Measurements from ENCODE around the gene CDK16.

Gene CDK16

DNA sequence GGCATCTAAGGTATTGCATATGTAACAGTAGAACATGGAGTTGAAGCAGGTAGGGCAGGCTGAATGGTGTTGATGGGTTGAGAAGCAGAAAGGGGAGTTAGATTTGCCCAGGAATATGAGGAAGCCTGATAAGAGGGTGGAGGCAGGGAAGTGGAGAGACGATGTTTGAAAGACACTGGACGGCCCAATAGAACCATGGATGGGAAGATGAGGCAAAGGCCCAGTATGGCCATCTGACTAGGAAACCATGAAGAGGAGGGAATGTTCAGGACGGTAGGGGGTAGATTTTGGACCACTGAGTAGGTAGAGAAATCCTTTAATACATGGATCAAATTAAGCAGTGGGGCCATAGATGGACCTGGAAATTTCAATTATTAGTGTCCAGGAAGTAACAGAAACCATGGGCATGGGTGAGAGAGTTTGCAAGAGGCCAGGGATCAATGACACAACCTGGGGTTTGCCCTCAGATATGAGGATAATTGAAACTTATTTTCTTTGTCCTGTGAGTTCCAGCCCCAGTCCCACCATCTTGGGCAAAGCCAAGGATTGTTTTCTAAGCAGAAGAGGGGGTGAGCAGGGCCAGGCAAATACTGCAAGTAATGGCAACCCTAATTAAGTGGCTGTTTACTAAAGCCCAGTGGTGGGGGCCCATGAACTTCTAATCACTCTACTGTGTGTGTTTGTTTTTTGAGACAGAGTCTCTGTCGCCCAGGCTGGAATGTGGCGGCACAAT lies 11.8 kb downstream of the CDK16 start:
- H3K4me3 ChIP-seq (ENCODE audit: low read length), result no peak overlapping the region
- no peaks in the 10 kb centered on the region for H3K27me3 ChIP-seq (ENCODE audit: insufficient read depth, low read length)
- peaks cover 12% of the 10 kb centered on the region for H3K4me1 ChIP-seq (ENCODE audit: insufficient read depth, low read length)
- no peaks in the 10 kb centered on the region for H3K9me3 ChIP-seq (ENCODE audit: low read length)
- H2AFZ ChIP-seq (ENCODE audit: low read depth, low read length), result no peak overlapping the region
- H3K36me3 ChIP-seq (ENCODE audit: insufficient read depth, low read length), result peaks cover 32% of the 10 kb centered on the region

DNA sequence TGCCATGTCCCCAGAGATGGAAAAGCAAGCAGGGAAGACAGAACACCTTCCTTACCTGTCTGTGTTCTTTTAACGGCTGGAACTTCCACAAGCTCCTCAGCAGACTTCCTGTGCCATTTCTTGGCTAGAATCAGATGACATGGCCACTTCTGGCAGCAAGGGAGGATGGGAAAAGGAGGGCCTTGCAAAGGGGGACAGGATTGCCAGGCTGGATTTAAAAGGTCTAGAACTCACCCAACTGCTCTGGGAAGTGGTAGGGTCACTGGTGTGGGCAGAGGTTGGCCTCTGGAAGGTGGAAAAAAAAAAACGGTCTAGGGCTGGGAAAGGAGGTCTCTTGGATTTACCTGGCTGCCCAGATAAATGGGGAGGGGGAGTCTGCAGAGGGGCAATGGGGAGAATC lies 12.7 kb downstream of the CDK16 start:
- no peak overlapping the region for H2AFZ ChIP-seq (ENCODE audit: low read depth, low read length)
- H3K36me3 ChIP-seq (ENCODE audit: insufficient read depth, low read length), result peaks cover 23% of the 10 kb centered on the region
- H3K27me3 ChIP-seq (ENCODE audit: insufficient read depth, low read length), result no peaks in the 10 kb centered on the region
- H3K4me3 ChIP-seq (ENCODE audit: low read length), result no peak overlapping the region
- H3K4me1 ChIP-seq (ENCODE audit: insufficient read depth, low read length), result peaks cover 18% of the 10 kb centered on the region
- H3K9me3 ChIP-seq (ENCODE audit: low read length), result no peaks in the 10 kb centered on the region

DNA sequence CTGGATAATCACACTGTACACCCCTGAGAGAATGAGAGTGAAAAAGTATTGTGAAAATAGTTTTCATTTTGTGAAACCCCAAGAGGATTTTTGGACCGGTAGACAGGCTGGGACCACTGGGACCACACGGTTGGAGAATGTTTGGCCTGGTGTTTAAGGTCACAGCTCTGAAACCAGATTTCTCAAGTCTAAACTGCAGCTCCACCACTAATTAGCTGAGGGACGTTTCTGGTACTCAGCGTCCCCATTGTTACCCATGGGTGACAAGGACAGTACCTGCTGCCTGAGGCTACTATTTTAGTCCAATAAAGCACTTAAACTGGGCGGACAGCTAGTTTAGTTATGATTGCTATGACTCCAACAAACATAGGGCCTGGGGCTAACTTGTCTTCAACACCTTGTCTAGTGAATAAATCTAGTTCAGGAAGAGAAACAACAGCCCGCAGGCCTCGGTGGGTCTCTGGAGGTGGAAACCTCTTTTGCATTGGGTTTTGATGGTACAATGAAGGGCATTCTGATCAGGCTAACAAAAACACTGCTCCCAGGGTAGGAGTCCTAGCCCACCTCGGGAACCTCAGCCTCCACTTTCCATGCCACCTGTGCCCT lies 13.8 kb downstream of the CDK16 start:
- H2AFZ ChIP-seq (ENCODE audit: low read depth, low read length), result peak overlapping the region; percentile 84
- H3K36me3 ChIP-seq (ENCODE audit: insufficient read depth, low read length), result peaks cover 13% of the 10 kb centered on the region
- no peaks in the 10 kb centered on the region for H3K27me3 ChIP-seq (ENCODE audit: insufficient read depth, low read length)
- peaks cover 26% of the 10 kb centered on the region for H3K4me1 ChIP-seq (ENCODE audit: insufficient read depth, low read length)
- no peaks in the 10 kb centered on the region for H3K9me3 ChIP-seq (ENCODE audit: low read length)
- peak overlapping the region; percentile 73 for H3K4me3 ChIP-seq (ENCODE audit: low read length)

DNA sequence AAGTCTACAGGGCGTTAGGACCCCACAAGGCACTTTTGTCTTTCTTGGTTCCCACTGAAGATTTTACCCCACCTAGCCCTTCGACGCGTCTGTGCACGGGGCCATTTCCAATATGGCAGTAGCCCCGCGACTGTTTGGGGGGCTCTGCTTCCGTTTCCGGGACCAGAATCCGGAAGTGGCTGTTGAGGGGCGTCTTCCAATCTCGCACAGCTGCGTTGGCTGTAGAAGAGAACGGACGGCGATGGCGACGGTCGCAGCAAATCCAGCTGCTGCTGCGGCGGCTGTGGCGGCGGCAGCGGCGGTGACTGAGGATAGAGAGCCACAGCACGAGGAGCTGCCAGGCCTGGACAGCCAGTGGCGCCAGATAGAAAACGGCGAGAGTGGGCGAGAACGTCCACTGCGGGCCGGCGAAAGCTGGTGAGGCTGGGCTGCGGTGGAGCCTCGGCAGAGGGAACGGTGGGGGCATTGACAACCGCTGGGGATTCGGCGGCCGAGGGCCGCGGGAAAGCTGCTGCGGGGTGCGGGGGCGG lies 14.4 kb downstream of the CDK16 start, which contains the start of gene USP11:
Gene USP11 (plus strand): TSS at position 207 of the 530 bp plus-strand sequence. CDS start 35 bp downstream, at position 242.
- H3K27me3 ChIP-seq (ENCODE audit: insufficient read depth, low read length), result no peaks in the 10 kb centered on the region
- H3K4me3 ChIP-seq (ENCODE audit: low read length), result peak within 1 kb of the TSS; percentile 73
- no peaks in the 10 kb centered on the region for H3K9me3 ChIP-seq (ENCODE audit: low read length)
- H3K36me3 ChIP-seq (ENCODE audit: insufficient read depth, low read length), result peaks cover 9% of the 10 kb centered on the region
- H2AFZ ChIP-seq (ENCODE audit: low read depth, low read length), result peak within 1 kb of the TSS; percentile 84
- peaks cover 26% of the 10 kb centered on the region for H3K4me1 ChIP-seq (ENCODE audit: insufficient read depth, low read length)

DNA sequence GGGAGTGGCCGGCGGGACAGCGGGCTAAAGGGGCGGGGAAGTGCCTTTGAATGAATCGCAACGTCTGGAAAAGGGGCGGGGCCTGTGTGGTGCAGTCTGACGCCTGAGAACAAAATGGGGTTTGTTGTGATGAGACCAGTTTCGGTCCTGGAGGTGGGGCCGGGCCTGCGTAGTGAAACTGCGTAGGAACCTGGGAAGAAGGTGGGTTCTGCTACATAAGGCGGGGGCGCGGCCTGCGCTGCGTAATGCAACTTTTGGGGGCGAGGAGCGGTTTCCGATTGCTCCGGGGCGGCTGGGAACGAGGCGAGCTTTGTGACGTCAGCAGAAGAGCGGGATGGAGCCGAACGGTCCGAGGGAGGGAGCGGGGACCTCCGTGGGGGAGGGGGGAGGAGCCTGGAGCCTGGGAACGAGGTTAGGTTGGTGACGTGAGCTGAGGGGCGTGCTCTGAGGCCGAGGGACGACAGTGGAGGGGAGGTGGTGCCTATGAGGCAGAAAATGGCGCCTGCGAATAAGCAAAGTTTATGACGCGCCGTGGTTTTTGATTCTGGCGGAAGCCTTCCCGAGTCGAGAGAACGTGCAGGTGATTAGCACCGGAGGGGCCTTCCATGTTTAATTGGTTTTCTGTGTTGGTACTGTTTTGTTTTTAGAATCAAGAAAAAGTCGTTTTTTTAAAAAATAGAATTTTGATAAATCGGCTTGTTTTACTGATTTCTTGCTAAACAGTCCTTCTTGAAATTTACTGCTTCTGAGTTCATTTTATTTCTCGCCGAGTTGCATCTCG lies 15.0 kb downstream of the CDK16 start:
- no peaks in the 10 kb centered on the region for H3K27me3 ChIP-seq (ENCODE audit: insufficient read depth, low read length)
- H2AFZ ChIP-seq (ENCODE audit: low read depth, low read length), result no peak overlapping the region
- H3K4me1 ChIP-seq (ENCODE audit: insufficient read depth, low read length), result peaks cover 26% of the 10 kb centered on the region
- H3K4me3 ChIP-seq (ENCODE audit: low read length), result peak overlapping the region; percentile 73
- no peaks in the 10 kb centered on the region for H3K9me3 ChIP-seq (ENCODE audit: low read length)
- peaks cover 4% of the 10 kb centered on the region for H3K36me3 ChIP-seq (ENCODE audit: insufficient read depth, low read length)

DNA sequence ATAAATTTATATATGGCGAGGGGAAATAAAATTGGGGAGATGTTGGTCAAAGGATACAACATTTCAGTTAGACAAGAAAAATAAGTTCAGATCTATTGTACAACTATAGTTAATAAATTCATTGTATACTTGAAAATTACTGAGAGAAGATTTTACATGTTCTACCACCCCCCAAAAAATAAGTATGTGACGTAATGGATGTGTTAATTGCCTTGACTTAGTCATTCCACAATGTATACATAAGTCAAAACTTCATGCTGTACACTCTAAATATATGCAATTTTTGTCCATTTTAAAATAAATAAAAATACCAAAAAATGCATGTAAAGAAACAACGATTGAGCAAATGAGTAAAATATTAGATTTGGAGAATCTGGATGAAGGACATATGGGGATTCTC lies 16.1 kb downstream of the CDK16 start:
- H3K4me3 ChIP-seq (ENCODE audit: low read length), result peak overlapping the region; percentile 73
- peaks cover 26% of the 10 kb centered on the region for H3K4me1 ChIP-seq (ENCODE audit: insufficient read depth, low read length)
- no peaks in the 10 kb centered on the region for H3K9me3 ChIP-seq (ENCODE audit: low read length)
- H3K36me3 ChIP-seq (ENCODE audit: insufficient read depth, low read length), result peaks cover 6% of the 10 kb centered on the region
- no peaks in the 10 kb centered on the region for H3K27me3 ChIP-seq (ENCODE audit: insufficient read depth, low read length)
- H2AFZ ChIP-seq (ENCODE audit: low read depth, low read length), result no peak overlapping the region

DNA sequence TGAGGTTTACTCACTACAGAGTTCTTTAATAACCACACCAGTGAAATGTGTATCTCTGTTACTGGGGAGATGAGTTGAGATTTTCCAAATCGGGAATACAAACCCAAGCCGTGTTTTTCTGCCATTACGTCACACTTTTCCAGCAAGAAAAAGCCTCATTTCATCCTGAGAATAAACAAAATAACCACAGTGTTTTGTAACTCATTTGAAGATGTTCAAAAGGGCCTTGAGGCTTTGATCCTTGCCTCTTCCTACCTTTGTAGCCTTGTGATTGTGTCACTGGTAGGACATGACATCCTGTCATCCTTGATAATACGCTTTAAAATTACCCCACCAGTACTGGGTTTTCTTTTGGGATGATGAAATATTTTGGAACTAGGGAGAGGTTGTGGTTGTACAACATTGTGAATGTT lies 17.2 kb downstream of the CDK16 start:
- peaks cover 26% of the 10 kb centered on the region for H3K4me1 ChIP-seq (ENCODE audit: insufficient read depth, low read length)
- no peak overlapping the region for H2AFZ ChIP-seq (ENCODE audit: low read depth, low read length)
- H3K9me3 ChIP-seq (ENCODE audit: low read length), result peaks cover 1% of the 10 kb centered on the region
- peaks cover 17% of the 10 kb centered on the region for H3K36me3 ChIP-seq (ENCODE audit: insufficient read depth, low read length)
- H3K27me3 ChIP-seq (ENCODE audit: insufficient read depth, low read length), result no peaks in the 10 kb centered on the region
- no peak overlapping the region for H3K4me3 ChIP-seq (ENCODE audit: low read length)

DNA sequence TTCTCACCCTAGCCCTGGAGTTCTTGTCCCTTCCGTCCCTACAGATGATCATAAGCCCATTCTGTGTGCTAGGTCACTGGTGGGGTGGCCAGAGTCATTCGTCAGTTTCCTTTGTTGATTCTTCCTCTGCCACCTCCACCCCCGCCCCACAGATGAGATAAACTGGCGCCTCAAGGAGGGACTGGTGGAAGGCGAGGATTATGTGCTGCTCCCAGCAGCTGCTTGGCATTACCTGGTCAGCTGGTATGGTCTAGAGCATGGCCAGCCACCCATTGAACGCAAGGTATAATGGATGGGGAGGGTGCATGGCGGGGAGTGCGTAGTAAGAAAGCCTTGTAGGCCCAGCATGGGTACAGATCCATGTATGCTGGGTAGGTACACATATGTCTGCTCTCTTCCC lies 20.7 kb downstream of the CDK16 start:
- H3K9me3 ChIP-seq (ENCODE audit: low read length), result peaks cover 15% of the 10 kb centered on the region
- H3K4me1 ChIP-seq (ENCODE audit: insufficient read depth, low read length), result peaks cover 21% of the 10 kb centered on the region
- H2AFZ ChIP-seq (ENCODE audit: low read depth, low read length), result no peak overlapping the region
- no peaks in the 10 kb centered on the region for H3K27me3 ChIP-seq (ENCODE audit: insufficient read depth, low read length)
- H3K4me3 ChIP-seq (ENCODE audit: low read length), result no peak overlapping the region
- peaks cover 47% of the 10 kb centered on the region for H3K36me3 ChIP-seq (ENCODE audit: insufficient read depth, low read length)

DNA sequence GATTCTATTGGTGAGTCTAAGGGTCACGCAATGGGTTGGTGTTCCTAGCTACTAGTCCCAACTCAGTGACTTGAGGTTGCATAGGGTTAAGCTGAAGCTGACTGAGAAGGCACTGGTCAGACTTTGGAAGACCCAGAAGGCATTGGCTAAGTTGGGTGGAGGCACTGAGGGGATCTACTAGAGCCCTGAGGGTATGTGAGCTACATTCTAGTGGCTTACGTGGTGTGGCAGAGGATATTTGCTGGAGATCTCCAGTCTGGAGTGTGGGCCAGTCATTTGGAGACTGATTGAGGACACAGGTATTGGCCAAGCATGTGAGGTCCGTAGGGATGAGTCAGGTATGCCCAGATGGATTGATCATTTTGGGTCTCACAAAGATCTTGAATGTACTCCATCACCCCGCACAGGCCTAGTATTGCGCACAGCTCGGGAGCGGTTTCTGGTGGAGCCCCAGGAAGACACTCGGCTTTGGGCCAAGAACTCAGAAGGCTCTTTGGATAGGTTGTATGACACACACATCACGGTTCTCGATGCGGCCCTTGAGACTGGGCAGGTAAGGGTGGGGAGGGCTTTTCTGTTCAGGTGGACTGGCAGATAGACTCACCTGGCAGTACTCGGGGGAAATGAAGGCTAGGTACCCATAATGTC lies 21.5 kb downstream of the CDK16 start:
- H3K4me3 ChIP-seq (ENCODE audit: low read length), result no peak overlapping the region
- no peaks in the 10 kb centered on the region for H3K27me3 ChIP-seq (ENCODE audit: insufficient read depth, low read length)
- H3K9me3 ChIP-seq (ENCODE audit: low read length), result peaks cover 15% of the 10 kb centered on the region
- H3K4me1 ChIP-seq (ENCODE audit: insufficient read depth, low read length), result peaks cover 16% of the 10 kb centered on the region
- no peak overlapping the region for H2AFZ ChIP-seq (ENCODE audit: low read depth, low read length)
- peaks cover 55% of the 10 kb centered on the region for H3K36me3 ChIP-seq (ENCODE audit: insufficient read depth, low read length)

DNA sequence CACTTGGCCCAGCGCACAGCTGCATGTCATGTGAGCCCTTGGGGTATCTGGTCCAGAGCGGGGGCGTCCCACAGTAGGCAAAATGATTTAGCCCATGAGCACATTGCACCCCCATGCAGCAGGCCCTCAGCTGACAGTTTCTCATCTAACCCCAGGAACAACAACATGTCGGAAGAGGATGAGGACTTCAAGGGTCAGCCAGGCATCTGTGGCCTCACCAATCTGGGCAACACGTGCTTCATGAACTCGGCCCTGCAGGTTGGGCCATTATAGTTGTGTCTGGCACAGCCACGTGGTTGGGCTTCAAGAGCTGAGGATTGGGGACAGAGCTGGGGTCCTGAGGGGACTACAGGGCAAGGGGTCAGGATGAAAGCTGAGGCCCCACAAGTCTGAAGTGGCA lies 22.1 kb downstream of the CDK16 start:
- Histone ChIP-seq H3K27me3 (ENCODE audit: insufficient read depth, low read length) (no peaks in the 10 kb centered on the region), H3K4me1 (ENCODE audit: insufficient read depth, low read length) (peaks cover 11% of the 10 kb centered on the region), H3K36me3 (ENCODE audit: insufficient read depth, low read length) (peaks cover 57% of the 10 kb centered on the region), H3K9me3 (ENCODE audit: low read length) (peaks cover 15% of the 10 kb centered on the region), H3K4me3 (ENCODE audit: low read length) (no peak overlapping the region), H2AFZ (ENCODE audit: low read depth, low read length) (no peak overlapping the region)

DNA sequence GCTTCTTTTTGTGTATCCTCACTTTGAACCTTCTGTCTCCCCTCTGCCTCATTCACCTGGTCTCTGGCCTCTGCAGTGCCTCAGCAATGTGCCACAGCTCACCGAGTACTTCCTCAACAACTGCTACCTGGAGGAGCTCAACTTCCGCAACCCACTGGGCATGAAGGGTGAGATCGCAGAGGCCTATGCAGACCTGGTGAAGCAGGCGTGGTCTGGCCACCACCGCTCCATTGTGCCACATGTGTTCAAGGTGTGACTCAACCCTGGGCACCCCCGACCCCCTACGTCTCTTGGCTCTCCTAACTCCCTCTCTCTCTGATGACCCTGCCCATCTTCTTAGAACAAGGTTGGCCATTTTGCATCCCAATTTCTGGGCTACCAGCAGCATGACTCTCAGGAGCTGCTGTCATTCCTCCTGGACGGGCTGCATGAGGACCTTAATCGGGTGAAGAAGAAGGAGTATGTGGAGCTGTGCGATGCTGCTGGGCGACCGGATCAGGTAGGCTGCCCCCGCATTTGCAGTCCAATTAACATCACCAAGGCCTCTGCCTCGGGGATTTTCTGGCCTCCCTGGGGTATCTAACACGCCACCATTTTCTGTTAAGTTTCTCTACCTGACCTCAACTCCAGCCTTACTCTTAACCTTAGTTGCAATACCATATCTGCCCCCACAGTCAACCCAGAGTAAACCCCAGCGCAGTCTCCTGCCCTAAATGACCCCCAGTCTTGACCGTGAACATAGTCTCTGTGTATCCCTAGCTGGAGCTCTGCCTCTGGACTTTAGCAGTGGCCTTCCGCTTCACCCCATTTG lies 22.9 kb downstream of the CDK16 start:
- H3K36me3 ChIP-seq (ENCODE audit: insufficient read depth, low read length), result peaks cover 64% of the 10 kb centered on the region
- H3K9me3 ChIP-seq (ENCODE audit: low read length), result peaks cover 15% of the 10 kb centered on the region
- H3K27me3 ChIP-seq (ENCODE audit: insufficient read depth, low read length), result no peaks in the 10 kb centered on the region

DNA sequence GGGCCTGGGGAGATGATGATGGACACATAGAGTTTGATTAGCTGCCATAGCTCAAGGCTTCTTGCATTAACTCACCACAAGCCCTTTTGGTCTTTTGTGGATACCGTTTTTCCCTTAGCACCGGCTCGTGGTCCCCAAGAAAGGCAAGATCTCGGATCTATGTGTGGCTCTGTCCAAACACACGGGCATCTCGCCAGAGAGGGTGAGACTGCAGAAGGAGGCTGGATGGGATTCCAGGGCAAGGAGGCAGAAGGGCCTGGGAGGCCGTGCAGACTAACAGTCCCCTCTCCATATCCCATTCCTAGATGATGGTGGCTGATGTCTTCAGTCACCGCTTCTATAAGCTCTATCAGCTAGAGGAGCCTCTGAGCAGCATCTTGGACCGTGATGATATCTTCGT lies 23.8 kb downstream of the CDK16 start:
- no peaks in the 10 kb centered on the region for H3K27me3 ChIP-seq (ENCODE audit: insufficient read depth, low read length)
- H3K9me3 ChIP-seq (ENCODE audit: low read length), result peaks cover 15% of the 10 kb centered on the region
- peaks cover 70% of the 10 kb centered on the region for H3K36me3 ChIP-seq (ENCODE audit: insufficient read depth, low read length)
- no peak overlapping the region for H3K4me3 ChIP-seq (ENCODE audit: low read length)
- no peaks in the 10 kb centered on the region for H3K4me1 ChIP-seq (ENCODE audit: insufficient read depth, low read length)
- H2AFZ ChIP-seq (ENCODE audit: low read depth, low read length), result no peak overlapping the region

More for the DNA sequence above, 22.9 kb downstream of the CDK16 start:
- H3K4me3 ChIP-seq (ENCODE audit: low read length), result no peak overlapping the region
- no peak overlapping the region for H2AFZ ChIP-seq (ENCODE audit: low read depth, low read length)
- H3K4me1 ChIP-seq (ENCODE audit: insufficient read depth, low read length), result peaks cover 7% of the 10 kb centered on the region
